HK-2 (cell line): ENCODE results near the gene LANCL1.

Experiments used
- DNase-seq: peaks from one replicate; pipeline ENCODE4 v3.0.0-alpha.2; 2018; ENCODE audit not compliant: unreplicated experiment

LANCL1 gene

DNA sequence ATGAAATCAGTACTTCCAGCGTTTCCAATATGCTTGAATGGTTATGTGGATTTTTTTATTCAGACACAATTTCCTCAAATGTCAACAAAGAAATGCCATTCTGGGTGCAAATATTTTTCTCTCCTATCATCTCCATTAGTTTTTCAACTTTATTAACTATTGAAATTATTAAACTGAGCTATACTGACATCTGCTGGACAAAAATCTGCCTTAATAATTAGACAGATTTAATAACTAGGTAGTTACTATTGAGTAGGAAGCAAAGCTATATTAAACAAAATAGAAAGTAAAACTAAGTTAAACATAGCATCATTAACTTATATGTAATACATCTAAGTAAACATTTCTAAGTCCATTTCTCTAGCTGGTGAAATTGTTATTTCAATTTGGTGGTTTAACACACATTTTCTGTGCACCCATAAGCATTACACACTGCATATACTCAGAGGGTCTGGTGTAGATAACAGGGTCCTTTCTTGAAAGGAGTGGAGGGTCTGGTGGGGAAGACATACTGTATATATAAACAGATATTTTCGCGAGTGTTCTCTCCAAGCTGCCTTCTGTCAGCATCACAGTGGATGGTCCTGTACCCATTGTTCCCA is 77.0 kb downstream of the LANCL1 start:
- DNase-seq, result no peak

DNA sequence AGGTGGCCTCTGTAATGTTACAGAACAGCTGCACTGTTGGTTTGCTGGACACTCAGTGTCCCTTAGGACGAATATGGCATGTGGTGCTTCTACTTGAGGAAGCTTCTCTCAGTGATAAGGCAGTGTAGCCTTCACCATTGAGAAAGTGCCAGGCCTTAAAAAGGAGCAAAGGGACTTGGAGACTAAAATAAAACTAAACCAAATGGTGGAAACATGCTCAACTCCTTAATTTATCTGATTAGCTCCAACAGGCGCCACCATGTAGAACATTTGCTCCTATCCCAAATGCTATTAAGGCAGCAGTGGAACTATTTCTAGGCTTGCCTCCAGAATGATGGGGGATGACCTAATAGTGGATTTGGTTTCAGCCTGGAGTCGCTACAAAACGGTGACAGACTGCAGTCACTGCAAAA is 84.1 kb downstream of the LANCL1 start:
- no peak for DNase-seq

DNA sequence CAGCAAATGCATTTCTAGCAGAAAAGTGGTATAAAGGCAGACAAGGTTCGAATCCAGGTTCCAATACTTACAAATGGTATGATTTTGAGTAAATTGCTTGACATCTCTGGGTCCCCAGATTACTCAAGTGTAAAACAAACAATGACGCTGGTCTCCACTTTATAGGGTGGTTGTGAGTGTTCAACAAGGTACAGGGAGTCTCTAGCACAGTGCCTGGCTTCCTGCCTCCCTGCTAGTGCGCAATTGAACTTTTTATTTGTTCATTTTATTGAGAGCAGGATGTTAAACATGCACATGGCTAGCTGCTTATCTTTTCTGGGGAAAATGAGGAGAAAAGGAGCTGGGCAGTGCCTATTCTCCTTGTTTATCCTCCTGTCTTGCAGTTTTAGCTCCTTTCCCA is 86.7 kb downstream of the LANCL1 start:
- DNase-seq, result no peak

DNA sequence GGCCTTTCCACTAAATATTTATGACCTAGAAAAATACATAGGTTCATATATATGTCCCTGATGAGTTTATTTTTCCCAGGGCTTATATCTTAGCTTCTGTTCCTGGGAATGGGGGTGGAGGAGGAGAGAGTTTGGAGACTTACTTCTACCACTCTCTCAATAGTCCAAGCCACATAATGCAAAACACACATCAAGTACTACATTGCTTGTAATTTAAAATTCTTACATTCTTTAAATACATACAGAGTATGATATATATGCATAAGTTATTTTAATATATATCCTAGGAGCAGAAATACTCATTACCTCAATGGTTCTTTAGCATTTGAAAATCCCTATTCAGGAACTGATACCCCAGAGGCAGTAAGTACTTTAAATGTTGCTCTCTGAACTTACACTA is 88.4 kb downstream of the LANCL1 start:
- DNase-seq, result no peak

DNA sequence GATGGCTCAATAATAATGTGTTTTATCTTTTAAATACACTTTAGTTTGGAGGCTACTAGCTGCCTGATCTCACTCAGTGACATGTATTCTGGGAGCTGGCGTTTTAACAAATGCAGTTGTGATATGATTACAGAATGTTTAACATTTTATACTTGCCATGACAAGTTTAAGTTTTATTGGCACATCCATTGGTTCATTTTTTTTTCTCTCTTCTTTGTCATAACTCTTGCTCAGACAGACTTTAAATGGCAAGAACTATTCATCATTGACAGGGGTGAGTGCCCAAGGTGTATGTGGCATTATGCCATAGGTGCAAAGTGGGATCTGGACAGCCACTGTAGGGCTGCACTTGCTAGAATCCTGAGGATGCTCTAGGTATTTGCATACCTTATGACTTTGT is 89.5 kb downstream of the LANCL1 start:
- DNase-seq, result no peak
